Dedifferentiated amniotic fluid mesenchymal stem cell (primary cell): ENCODE data around the gene FABP3.
"Not testable (repeated sequence)": the region's sequence is repeated elsewhere in the genome, so short reads cannot be mapped to it uniquely, and the experiment has no call there.

ENCODE experiments used
- DNase-seq: peaks from one replicate; pipeline ENCODE4 v3.0.0-alpha.2; 2016; ENCODE audit errors: extremely low spot score

The FABP3 gene

DNA sequence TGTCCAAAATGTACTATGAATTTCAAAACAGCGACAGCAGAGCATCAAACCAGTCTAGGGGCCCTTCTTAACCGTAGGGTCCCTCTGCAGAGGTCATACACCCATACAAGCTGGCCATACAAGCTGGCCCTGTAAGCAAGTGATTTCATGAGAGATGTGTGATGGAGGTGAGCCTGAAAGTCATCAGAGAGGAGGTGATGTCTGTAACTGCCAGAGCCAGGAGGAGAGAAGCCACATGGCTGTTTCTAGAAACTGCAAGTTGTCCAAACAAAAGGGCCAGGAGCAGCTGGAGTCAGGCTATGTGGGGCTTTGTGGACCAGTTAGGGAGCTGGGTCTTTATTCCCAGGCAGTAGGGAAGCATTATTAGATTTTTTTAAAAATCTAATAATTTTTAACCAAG, 25.4 kb upstream of the FABP3 start:
- DNase-seq = no peak

DNA sequence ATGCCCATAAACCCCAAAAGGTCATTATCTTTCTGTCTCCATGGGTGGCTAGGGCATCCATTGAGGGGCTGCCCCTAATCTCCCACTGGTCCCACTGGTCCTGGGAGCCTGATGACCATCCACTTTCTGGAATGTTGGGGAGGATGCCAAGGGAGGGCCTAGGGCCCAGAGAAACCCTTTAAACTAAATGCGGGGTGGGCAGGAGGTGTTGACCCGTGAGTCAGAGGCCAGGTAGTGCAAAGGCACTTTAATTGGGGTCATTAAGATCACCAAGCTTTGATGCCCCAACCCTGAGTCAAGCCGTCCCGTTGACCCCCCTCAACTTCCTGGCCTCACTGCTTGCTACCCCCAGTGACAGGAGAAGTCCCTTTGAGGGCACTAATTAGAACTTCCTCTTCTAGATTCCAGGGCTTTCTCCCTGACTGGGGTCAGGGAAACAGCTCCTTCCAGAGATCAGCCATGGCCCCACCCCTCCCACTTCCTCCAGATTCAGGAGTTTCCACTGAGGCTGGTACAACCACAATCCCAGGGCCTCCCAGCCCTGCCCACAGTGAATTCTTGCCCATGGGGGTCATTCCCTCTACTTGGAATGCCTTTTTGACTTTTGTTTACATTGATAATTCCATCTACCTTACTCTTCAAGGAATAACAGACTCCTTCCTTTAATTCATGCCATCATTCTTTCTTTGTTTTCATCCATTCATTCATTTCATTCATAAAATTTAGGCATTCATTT, 24.7 kb upstream of the FABP3 start:
- DNase-seq = no peak

DNA sequence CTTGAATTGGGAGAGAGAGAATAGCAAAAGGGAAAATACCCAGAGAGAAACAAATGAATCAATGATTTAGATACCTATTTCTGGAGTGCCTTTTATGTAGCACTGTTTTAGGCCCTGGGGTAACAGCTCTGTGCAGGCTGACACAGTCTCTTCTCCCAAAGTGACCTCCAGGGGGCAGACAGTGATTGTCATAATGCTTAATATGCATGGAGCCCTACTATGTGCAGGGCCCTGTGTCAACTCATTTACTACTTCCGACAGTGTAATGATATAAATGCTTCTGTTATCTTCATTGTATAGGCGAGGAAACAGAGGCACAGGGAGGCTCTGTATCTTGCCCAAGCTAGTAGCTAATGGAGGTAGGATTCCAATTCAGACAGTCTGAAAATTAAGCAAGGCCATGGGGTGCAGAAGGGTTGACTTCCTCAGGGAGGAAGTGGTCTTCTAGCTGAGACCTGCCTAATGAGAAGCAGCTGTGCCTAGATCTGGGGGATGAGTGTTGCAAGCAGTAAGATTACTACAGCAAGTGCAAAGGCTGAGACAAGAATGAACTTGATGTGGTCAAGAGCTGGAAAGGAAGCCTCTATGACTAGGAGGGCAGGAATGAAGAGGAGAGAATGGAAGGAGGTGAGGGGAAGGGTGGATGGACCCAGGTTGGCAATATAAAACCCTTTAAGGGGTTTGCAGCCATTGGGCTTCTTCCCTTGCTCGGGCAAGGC, 23.9 kb upstream of the FABP3 start:
- DNase-seq = no peak

DNA sequence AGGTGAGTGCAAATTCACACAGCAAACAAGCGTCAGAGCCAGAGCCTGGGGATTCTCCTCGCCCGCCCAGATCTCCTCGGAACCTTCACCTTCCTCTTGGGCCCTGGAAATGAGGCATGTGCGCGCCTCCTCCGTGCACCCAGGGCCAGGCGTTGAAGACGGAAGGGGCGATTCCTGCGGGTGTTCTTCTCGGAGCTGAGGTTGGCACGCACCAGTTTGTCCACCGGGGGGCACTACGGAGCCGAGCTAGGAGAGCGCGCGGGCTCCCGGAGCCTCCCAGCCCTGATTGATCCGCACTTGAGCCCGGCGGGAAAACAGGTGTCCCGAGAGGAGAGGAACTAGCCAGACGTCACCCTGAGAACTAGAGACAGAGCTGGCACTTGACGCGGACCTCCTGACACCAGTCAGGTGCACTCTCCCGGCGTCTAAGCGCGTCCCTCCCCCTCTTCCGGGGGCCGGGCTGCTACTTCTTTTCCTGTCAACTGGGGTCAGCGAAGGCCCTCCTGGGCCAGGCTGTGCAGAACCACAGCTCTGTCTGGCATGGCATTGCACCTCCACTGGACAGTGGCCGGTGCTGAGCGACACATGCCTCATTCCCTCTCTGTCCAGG, 21.8 kb upstream of the FABP3 start:
- peak; percentile 65 for DNase-seq

DNA sequence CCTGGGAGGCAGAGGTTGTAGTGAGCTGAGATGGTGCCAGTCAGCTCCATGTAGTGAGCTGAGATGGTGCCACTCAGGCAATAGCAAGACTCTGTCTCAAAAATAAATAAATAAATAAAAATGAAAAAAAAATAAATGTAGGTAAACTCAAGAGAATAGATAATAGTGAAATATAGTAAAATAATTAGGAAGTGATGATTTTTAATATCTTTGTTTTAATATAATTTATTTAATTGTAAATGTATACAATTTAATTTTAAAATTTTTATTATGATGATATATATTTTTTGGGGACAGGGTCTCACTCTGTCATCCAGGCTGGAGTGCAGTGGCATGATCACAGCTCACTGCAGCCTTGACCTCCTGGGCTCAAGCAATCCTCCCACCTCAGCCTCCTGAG, 20.6 kb upstream of the FABP3 start:
- DNase-seq = no peak

DNA sequence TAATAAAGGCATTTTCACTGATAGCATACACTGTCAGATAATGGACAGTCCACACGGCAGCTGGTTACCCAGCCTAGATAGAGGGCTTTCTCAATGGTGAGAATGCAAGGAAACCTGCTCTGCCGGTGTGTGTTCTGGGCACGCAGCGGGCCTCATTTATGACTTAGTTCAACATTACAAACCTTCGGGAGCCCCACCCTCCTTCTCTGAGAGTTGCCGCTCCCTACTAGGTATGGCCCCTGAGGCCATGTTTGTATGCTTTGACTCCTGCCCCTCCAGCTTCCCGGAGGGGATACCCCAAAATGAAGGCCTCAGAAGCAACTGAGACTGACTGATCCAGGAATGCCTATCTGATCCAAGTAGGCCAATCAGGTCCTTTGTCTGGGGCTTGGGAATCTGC, 17.2 kb upstream of the FABP3 start:
- DNase-seq = no peak

DNA sequence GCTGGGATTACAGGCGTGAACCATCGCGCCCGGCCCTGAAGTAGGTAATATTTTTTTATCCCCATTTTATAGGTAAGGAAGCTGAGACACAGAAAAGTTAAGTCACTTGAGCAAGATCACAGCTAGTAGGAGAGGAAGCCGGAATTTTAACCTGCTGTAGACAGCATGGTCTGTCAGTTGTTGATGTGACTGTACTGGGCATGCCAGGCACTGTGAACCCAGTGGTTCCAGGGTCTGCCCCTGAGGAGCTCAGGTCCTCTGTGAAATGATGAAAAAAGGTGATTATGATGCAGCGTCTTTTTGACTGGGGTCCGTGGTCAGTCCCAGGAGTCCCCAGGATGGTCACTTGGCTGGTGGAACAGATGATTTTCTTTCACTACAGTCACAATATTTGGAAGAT, 16.7 kb upstream of the FABP3 start:
- DNase-seq = no peak

DNA sequence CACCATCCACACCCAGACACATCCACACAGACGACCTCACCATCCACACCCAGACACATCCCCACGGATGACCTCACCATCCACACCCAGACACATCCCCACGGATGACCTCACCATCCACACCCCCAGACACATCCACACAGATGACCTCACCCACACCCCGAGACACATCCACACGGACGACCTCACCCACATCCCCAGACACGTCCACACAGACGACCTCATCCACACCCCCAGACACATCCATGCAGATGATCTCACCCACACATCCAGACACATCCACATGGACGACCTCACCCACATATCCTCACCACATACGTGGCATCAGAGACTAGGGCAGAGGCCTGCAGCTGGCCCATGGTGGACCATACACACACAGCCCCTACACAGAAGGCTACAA, 14.7 kb upstream of the FABP3 start:
- no peak for DNase-seq

DNA sequence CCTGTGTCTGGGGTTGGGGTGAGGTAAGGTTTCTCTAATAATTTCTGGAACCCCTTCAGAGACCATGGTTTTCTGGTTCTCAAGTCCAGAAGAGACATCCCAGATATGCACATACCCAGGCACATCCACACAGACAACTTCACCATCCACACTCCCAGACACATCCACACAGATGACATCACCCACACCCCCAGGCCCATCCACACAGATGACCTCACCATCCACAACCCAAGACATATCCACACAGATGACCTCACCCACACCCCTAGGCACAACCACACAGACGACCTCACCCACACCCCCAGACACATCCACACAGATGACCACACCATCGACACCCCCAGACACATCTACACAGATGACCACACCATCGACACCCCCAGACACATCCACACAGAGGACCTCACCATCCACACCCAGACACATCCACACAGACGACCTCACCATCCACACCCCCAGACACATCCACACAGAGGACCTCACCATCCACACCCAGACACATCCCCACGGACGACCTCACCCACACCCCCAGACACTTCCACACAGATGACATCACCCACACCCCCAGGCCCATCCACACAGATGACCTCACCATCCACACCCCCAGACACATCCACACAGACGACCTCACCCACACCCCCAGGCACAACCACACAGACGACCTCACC, 13.8 kb upstream of the FABP3 start:
- not testable (repeated sequence) for DNase-seq

DNA sequence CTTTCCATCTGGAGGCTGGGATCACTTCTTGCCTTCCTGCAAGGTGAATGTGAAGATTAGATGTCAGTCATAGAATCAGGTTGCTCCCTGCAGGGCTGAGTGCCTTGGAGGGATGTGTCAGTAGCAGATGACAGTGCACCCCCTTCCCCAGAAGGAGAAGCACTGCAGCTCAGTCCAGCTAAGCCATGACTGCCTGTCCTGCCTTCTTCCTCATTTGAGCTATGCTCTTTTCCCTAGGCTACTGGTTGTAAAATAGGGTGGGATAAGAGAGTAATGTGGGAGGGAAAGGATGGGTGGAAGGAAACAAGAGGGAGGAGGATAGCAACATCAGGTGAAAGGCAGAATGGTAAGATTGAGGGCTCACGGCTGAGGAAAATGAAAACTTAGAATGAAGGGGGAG, 11.1 kb upstream of the FABP3 start:
- DNase-seq = no peak

DNA sequence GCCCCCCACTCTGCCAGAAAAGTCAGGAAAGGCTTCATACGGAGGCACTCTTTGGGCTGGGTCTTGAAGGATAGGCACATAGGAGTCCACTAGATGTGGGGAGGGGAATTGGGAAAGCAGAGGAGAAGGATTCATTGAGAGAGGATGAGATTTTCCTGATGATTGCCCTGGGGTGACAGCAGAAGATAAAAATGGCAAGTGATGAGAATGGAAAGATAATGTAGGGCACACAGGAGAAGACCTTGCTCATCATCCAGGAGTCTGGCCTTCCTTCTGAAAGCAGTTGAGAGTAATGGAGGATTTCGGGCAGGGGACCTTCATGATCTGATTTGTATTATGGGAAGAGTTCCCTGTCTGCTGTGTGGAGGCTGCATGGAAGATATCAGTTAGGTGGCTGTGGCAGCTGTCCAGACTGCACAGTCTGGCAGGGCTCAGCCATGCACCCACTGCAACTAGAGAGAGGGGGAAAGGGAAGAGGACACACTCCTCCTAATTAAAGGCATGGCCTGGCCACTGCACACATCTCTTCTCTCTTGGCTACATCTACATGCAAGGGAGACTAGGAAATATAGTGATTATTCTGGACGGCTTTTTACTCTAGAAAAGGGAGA, 9.6 kb upstream of the FABP3 start:
- DNase-seq = no peak

DNA sequence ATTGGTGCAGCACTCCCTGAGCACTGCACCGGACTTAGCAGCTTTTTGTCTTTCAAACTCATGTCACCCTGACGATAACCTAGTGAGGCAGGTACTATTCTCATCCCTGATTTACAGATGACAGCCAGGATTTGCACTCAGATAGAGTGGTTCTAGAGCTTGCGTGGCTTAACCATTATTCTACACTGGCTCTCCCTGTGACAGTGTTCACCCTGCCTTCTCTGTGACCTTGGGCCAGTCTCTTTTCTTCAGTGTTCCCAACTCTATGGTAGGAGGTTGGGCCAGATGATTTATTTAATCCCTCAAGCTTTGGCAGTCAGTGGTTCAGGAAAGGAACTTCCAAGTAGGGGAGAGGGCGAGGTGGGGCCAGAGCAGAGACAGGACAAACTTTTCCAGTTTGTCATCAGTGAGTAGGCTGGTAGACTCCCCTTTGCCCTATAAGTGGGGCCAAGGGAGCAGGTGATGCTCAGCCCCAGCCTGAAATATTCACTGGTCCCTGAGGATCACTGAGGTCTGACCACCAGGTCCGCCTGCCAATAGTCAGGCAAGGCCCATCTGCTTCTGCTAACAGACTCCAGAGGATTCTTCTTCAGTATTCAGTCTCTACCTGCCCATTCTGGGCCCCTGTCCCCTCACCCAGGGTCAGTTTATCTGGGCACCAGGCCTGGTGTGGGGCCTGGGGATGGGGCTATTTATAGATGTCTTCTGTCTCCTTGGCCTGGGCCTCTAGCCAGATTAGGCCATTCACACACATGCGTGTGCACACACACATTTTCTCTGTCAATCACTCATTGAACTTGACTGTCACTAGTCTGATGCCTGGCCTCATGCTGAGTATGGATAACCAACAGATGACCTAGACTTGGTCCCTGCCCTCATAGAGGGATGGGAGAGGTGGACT, 8.8 kb upstream of the FABP3 start:
- no peak for DNase-seq

DNA sequence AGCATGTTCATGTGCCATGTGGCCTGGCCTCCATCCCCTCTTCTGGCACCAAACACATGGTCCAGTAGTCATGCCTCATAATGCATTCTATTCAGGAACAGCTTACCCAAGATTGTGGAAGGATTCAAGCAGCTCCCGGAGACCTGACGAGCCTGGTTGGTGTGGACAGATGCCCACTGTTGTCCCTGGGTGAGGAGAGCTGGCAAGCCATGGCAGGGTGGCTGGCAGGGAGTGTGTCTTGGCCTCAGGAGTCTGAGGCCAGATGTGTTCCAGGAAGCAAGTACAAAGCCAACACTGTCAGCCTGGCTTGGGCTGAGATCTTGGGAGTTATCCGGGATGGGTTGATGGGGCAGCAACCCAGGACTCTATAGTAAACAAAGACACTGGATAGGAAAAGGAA, 7.3 kb upstream of the FABP3 start:
- no peak for DNase-seq

DNA sequence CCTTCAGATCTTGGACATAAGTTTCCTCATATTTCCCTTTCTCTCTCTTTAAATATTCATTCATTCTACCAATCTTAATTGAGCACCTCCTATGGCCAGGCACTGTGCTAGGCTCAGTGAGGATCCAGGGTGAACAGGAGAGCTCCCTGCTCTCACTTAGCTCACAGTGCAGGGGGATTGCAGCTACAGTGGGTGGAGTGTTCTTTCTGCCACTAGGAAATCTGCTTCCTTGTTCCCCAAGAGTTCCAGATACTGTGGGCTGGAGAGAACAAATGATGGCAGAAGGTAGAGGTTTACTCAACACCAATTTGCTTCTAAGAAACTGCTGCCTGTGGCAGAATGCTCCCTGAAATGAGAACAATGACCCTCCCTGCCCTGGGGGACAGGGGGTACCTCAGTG, 5.1 kb upstream of the FABP3 start:
- no peak for DNase-seq

DNA sequence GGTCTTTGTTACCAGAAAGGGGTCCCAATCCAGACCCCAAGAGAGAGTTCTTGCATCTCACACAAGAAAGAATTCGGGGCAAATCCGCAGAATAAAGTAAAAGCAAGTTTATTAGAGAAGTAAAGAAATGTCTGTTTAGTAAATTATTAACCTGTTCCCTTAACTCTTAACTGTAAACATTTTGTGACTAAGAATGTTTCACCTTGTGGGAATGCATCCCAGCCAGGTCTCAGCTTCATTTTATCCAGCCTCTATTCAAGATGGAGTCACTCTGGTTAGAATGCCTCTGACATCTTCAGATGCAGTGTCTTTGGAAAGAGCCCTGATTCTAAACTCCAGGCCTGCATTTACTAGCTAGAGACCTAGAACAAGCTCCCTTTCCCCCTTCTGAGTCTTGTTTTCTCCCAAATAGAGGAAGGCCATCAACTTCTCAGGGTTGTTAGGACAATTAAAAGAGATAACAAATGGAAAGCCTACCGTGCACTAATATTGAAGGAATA, 4.5 kb upstream of the FABP3 start:
- DNase-seq = no peak

DNA sequence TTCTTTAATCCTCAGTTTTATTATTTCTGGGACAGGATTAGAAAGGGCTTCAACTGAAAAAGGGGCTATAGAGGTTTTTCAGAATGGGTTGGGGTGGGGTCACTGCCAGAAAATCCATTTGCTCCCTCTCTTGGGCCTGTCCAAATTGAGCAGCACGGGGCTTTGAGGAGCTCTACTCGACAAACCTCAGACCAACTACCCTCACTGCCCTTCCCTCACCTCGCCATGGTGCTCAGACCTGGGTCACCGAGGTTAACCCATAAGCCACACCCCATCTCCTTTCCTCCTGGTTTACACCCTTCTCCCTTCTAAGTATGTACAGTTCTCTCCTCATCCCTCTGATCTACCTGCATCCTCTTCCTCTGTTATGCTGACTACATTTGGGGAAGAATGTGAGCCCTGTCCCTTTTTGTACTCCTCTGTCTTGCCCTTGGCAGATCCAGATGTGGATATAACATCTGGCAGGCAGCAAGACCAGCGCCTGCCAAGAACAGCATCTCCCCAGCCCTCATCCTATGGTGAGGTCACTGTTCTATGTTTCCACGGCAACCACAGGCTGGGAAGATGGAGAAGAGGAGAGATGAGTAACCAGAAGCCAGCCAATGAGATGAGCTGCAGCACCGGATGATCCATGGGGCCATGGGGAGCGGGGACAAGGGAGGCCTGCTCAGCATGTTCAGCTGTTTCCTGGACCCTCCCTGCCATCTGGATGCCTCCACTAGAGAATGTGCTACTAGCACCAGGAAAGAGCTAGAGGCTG, 3.7 kb upstream of the FABP3 start:
- DNase-seq = peak; percentile 84

DNA sequence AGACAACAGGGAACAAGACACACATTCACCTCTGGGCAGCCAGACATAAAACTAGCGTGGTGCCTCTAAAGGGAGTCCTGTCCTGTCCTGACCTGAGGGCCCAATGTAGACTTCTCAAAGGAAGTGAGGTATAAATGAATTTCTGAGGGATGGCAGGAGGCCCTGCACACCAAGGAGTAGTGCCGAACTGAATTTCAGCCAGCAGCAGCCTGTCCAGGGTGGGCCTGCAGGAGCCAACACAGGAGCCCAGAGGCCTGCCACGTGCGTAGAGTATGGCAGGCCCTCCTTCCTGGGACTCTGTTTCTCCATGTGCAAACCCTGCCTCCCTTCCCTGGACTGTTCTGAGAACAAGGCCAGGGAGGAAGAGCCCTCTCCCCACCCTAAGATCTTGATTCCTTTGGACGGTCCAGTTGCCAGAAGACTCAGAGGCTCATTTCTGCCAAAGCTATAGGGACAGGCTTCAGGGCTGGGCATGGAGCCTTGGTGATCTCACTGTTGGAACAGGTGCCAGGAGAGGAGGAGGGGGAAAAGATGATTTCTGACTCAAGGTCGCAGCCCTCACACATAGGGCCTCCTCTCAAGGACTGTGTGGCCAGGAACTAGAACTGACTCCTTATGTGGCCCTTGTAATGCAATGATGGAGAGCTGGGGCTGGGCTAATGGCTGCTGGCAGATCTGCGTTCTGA, 1.8 kb upstream of the FABP3 start:
- peak; percentile 24 for DNase-seq

DNA sequence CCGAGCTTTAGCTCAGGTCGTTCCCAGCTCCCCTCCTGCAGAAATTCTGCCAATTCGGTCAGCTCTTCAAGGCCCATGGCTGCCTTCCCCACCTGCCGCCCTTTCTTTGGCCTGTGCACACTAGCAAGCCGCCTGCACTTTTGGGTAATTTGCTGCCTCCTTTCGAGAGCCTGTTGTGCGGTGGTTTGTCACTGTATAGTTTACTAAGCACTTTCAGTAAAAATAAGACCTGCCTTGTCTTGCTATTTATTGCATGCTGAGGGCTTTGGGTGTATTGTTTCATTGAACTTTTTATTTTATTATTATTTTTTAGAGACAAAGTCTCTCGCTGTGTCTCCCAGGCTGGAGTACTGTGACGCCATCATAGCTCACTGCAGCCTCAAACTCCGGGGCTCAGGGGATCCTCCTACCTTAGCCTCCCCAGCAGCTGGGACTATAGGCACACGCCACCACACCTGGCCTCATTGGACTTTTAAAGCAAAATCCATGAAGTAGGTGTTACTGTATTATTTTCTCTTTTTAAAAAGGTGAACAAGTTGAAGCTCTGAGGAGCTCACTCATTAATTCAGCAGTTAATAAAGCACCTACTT, 1.1 kb upstream of the FABP3 start:
- DNase-seq = no peak

DNA sequence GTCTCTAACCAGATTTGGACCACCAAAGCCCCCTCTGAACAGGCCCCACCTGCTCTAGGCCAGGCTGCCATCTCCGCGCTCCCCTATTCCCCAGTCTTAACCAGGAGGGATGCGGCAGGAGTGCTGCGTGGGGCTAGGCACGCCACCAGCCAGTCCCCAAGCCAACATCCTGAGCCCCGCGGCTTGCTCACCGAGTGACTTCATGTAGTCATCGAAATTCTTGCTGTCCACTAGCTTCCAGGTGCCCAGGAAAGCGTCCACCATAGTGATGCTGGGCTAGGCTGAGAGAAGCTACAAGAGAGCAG, 173 bp downstream of the FABP3 start:
- no peak for DNase-seq
